Natural killer cell (primary cell): ENCODE measurements around the gene TRPC4. TPM values are rescaled to one million over a fixed set of nuclear protein-coding genes. Genes with fewer than 3 reads are reported as not detected.

Experiments
- ATAC-seq, 3 donors: fragments of 150-1000 bp in 2 of 3; fragments of 200-7000 bp in 1 of 3; cut with Tn5 transposase; 1 replicate in 1 of 3; 2 replicates in 2 of 3; pipeline ENCODE4 v1.10.0; 2021; ENCODE audit warnings: mild to moderate bottlenecking in 2 of 3, moderate library complexity in 2 of 3
- DNase-seq, 2 donors: peaks; one replicate each; pipeline versions ENCODE4 v3.0.0 to v3.0.0-alpha.2; 2013 to 2021; ENCODE audit warnings: mixed read lengths in 1 of 2
- H3K27ac ChIP-seq: one replicate; pipeline ENCODE4 v1.5.1; 2013; ENCODE audit warnings: mild to moderate bottlenecking, low read length
- H3K27me3 ChIP-seq: one replicate; pipeline ENCODE4 v1.6.1; 2013; ENCODE audit warnings: low read length; ENCODE audit not compliant: control insufficient read depth, insufficient read depth
- H3K36me3 ChIP-seq: one replicate; pipeline ENCODE4 v1.6.1; 2013; ENCODE audit warnings: low read length; ENCODE audit not compliant: control insufficient read depth, insufficient read depth
- H3K4me1 ChIP-seq: one replicate; pipeline ENCODE4 v1.6.1; 2013; ENCODE audit warnings: low read length; ENCODE audit not compliant: control insufficient read depth, insufficient read depth
- H3K4me3 ChIP-seq: one replicate; pipeline ENCODE4 v1.5.1; 2013; ENCODE audit warnings: low read length
- H3K9me3 ChIP-seq: one replicate; pipeline ENCODE4 v1.6.1; 2013; ENCODE audit warnings: low read length; ENCODE audit not compliant: control insufficient read depth, insufficient read depth
- H3K27ac Mint-ChIP-seq, 2 donors: one replicate each; pipeline ENCODE4 v1.8.0; 2022; ENCODE audit warnings: mild to moderate bottlenecking in 2 of 2, mixed read lengths in 2 of 2, moderate library complexity in 1 of 2
- H3K27me3 Mint-ChIP-seq, 2 donors: one replicate each; pipeline ENCODE4 v1.8.0; 2022; ENCODE audit warnings: low read depth in 2 of 2, mixed read lengths in 2 of 2
- H3K36me3 Mint-ChIP-seq: one replicate; pipeline ENCODE4 v1.8.0; 2022; ENCODE audit warnings: mixed read lengths
- H3K4me1 Mint-ChIP-seq, 2 donors: one replicate each; pipeline ENCODE4 v1.8.0; 2022; ENCODE audit warnings: mixed read lengths in 2 of 2
- H3K4me3 Mint-ChIP-seq: one replicate; pipeline ENCODE4 v1.8.0; 2022; ENCODE audit warnings: mild to moderate bottlenecking, moderate library complexity, mixed read lengths
- H3K9me3 Mint-ChIP-seq, 2 donors: one replicate each; pipeline ENCODE4 v1.8.0; 2022; ENCODE audit warnings: mixed read lengths in 2 of 2
- WGBS: methylation state at CpG from one replicate; pipeline ENCODE4 v1.1.7; 2013; ENCODE audit warnings: missing lambda C conversion rate; ENCODE audit not compliant: insufficient coverage; 5-methylcytosine and 5-hydroxymethylcytosine counted together
- intact Hi-C: fragments of 100-400 bp; cut with micrococcal nuclease; formaldehyde crosslinking; loops from one replicate; pipeline ENCODE4 v1.14.2; 2022
- total RNA-seq, 4 donors: library from RNA; stranded (reverse); fragments of 120-200 nt in 1 of 4; gene quantifications; one replicate each; pipeline versions ENCODE4 v1.2.3 to v1.2.4, GENCODE V29; 2013 to 2022
- TF ChIP-seq, protein P1 (sequence below): fragments of 200-600 bp; IDR thresholded peaks from one replicate; pipeline ENCODE4 v1.8.0; 2022; ENCODE audit warnings: antibody characterized with exemption

TRPC4 gene
- total RNA-seq, 3 donors from 2014 or later (not counting 1 experiment from before 2014, with no cell fraction given) = not detected

DNA sequence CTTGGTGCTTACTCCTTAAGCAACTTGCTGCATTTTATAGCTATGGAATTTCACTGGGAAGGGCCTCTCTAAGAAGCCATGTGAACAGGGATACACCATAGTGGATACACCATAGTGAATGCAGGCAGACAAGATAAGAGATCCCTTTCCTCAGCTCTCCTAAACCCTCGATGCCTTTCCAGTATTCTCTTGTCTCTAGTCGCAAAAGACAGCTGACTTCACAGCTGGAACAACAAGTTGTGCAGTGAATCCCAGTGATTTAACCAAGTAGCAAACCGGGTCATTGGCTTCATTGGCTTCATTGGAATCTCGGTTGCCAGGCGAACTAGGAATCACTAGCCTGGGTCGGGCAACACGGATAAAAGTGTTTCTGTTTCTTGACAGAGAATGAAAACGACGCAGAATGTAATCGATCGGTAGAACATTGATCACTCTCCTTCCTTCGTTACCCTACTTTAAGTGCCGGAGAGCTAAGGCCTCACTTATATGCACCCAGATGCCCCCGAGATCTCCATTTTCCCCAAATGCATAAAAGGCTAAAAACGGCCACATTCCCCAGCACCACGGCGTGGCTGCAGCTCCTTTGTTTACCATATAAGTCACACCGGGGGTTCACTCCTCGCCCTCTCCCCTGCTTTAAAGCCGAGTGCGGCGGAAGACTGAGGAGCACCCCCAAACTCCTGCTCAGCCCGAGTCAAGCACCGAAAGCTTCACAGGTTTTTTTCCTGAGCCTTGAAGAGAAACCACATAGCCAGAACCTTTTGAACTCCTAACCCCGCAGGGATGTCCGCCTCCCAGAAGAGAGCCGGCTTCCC, 674 bp downstream of the TRPC4 start:
- H3K4me3 Mint-ChIP-seq = no peak overlapping the region
- Histone ChIP-seq H3K4me1 (no peaks in the 10 kb centered on the region), H3K4me3 (no peak overlapping the region), H3K27me3 (peaks cover 13% of the 10 kb centered on the region), H3K9me3 (peaks cover 2% of the 10 kb centered on the region), H3K27ac (no peak overlapping the region), H3K36me3 (no peaks in the 10 kb centered on the region)
- peaks cover 0 to 5% of the 10 kb centered on the region in 2 donors for H3K9me3 Mint-ChIP-seq
- DNase-seq (no peak), ATAC-seq (no peak)
- TF ChIP-seq, protein P1, sequence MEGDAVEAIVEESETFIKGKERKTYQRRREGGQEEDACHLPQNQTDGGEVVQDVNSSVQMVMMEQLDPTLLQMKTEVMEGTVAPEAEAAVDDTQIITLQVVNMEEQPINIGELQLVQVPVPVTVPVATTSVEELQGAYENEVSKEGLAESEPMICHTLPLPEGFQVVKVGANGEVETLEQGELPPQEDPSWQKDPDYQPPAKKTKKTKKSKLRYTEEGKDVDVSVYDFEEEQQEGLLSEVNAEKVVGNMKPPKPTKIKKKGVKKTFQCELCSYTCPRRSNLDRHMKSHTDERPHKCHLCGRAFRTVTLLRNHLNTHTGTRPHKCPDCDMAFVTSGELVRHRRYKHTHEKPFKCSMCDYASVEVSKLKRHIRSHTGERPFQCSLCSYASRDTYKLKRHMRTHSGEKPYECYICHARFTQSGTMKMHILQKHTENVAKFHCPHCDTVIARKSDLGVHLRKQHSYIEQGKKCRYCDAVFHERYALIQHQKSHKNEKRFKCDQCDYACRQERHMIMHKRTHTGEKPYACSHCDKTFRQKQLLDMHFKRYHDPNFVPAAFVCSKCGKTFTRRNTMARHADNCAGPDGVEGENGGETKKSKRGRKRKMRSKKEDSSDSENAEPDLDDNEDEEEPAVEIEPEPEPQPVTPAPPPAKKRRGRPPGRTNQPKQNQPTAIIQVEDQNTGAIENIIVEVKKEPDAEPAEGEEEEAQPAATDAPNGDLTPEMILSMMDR = no peak
- H3K27ac Mint-ChIP-seq = no peak overlapping the region
- peaks cover 8 to 9% of the 10 kb centered on the region in 2 donors for H3K27me3 Mint-ChIP-seq
- intact Hi-C loops = no loop called here
- no peaks in the 10 kb centered on the region for H3K36me3 Mint-ChIP-seq
- WGBS = 8% methylated on average over 27 of the region's 27 CpGs
- H3K4me1 Mint-ChIP-seq = no peaks in the 10 kb centered on the region

DNA sequence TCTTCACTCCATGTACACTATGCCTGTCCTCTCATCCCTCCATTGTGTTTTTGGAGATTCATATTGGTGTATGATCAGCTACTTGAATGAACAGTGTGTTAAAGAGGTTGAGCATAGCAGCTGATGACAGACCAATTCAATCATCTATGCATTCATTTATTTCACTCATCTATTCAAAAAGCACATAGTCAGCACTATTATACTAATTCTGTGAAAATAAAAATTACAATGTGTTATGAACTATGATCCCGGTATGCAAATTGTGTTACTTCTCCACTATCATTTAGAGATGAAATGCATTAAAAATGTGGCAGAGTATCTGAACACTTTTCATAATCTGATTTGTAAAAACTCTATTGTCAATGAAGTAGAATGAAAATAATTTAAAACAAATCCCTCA, 5.9 kb downstream of the TRPC4 start:
- H3K9me3 ChIP-seq = no peaks in the 10 kb centered on the region
- TF ChIP-seq, protein P1 = no peak
- intact Hi-C loops = no loop called here

DNA sequence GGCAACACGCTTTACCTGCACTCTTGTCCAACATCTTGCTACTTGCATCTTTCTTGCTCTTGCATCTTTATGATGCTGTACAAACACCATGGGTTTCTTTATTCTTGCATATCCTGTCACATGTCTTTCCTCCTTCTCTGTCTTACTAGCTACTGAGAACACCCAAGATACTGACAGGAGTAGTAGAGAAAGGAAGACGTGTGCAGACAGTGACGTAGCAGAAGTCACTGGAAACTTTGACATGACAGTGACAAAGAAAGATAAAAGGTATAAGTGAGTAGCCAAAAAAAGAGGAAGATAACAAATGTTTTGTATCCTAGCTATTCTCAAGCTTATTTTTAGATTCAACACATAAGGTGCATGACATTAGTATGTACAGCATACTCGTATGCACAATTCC, 34.2 kb downstream of the TRPC4 start:
- TF ChIP-seq, protein P1 = no peak
- H3K4me1 ChIP-seq = no peaks in the 10 kb centered on the region
- H3K27ac ChIP-seq = no peak overlapping the region
- WGBS = 78% methylated on average over 3 of the region's 4 CpGs
- H3K27me3 ChIP-seq = no peaks in the 10 kb centered on the region
- Mint-ChIP-seq H3K9me3 (peaks cover 13 to 15% of the 10 kb centered on the region in 2 donors), H3K36me3 (no peaks in the 10 kb centered on the region), H3K27ac (no peak overlapping the region), H3K27me3 (no peaks in the 10 kb centered on the region), H3K4me3 (no peak overlapping the region), H3K4me1 (no peaks in the 10 kb centered on the region)
- no peaks in the 10 kb centered on the region for H3K36me3 ChIP-seq
- DNase-seq = no peak
- ATAC-seq = no peak
- peaks cover 7% of the 10 kb centered on the region for H3K9me3 ChIP-seq
- intact Hi-C loops = no loop called here
- H3K4me3 ChIP-seq = no peak overlapping the region

More for the DNA sequence above, 5.9 kb downstream of the TRPC4 start:
- no peak overlapping the region for H3K4me3 ChIP-seq
- H3K4me1 ChIP-seq = no peaks in the 10 kb centered on the region
- DNase-seq (no peak), ATAC-seq (no peak)
- Mint-ChIP-seq H3K27ac (no peak overlapping the region), H3K27me3 (peaks cover 0 to 2% of the 10 kb centered on the region in 2 donors), H3K36me3 (no peaks in the 10 kb centered on the region), H3K9me3 (peaks cover 2% of the 10 kb centered on the region in 2 donors), H3K4me1 (no peaks in the 10 kb centered on the region), H3K4me3 (no peak overlapping the region)
- no CpG with 5 or more reads among the region's 1 CpG for WGBS
- H3K27me3 ChIP-seq = no peaks in the 10 kb centered on the region
- H3K36me3 ChIP-seq = no peaks in the 10 kb centered on the region
- H3K27ac ChIP-seq = no peak overlapping the region

DNA sequence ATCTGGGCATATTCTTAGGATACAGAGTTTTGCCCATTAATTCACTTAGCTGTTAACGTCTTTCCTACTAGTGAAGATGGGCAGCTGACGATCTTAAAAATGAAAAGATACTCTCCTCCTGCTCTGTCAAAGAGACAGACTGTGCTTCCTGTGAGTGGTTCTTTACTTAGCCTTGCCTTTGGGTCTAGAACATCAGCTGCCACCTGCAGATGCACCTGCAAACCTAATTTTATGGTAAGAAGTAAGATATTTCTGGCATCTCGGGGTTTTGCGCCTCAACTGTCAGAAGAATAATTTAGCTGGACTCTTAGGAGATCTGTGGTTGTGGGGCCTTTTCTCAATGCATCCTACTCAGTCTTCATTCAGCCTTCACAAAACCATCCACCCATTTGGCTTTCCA, 36.2 kb downstream of the TRPC4 start:
- TF ChIP-seq, protein P1 = no peak
- Mint-ChIP-seq H3K9me3 (peaks cover 17 to 18% of the 10 kb centered on the region in 2 donors), H3K27ac (no peak overlapping the region), H3K36me3 (peaks cover 8% of the 10 kb centered on the region), H3K4me3 (no peak overlapping the region), H3K27me3 (no peaks in the 10 kb centered on the region), H3K4me1 (no peaks in the 10 kb centered on the region)
- DNase-seq (no peak), ATAC-seq (no peak)
- no peaks in the 10 kb centered on the region for H3K27me3 ChIP-seq
- intact Hi-C loops = no loop called here
- WGBS = 80% methylated on average over 2 of the region's 4 CpGs
- no peaks in the 10 kb centered on the region for H3K36me3 ChIP-seq
- peaks cover 7% of the 10 kb centered on the region for H3K9me3 ChIP-seq
- no peaks in the 10 kb centered on the region for H3K4me1 ChIP-seq
- no peak overlapping the region for H3K27ac ChIP-seq
- H3K4me3 ChIP-seq = no peak overlapping the region
